IMR-90 (cell line): Measurements from ENCODE around the gene RPS10. TPM values are rescaled to one million over a fixed set of nuclear protein-coding genes. Genes with fewer than 3 reads are reported as not detected.

ENCODE experiments used
- ATAC-seq: fragments of 200-7000 bp; cut with Tn5 transposase; 2 replicates; pipeline ENCODE4 v1.9.1; 2020; ENCODE audit warnings: low read depth, mild to moderate bottlenecking, moderate library complexity
- BruUV-seq: library from RNA; stranded (reverse); fragments of 400-500 nt; replicated peaks from 2 replicates; lab custom pipeline; 2021; lab: Mats Ljungman, UMichigan
- CTCF ChIA-PET: fragments of 300-600 bp; formaldehyde crosslinking; extraction: SDS; loops from one replicate; lab custom pipeline; 2021; ENCODE audit warnings: antibody characterized with exemption; lab: Yijun Ruan, JAX
- POLR2A ChIA-PET: fragments of 300-600 bp; sonication (Branson Sonifier 250); formaldehyde crosslinking; loops from one replicate; lab custom pipeline; 2022; ENCODE audit warnings: antibody characterized with exemption; ENCODE audit not compliant: unreplicated experiment; lab: Charles Lee
- DNase-seq: peaks from one replicate; pipeline ENCODE4 v3.0.0; 2013
- H2AFZ ChIP-seq: replicated peaks from 2 replicates; pipeline ENCODE3; 2013; ENCODE audit warnings: low read length, mild to moderate bottlenecking; ENCODE audit not compliant: poor library complexity
- H2AK5ac ChIP-seq: 2 replicates; pipeline ENCODE4 v1.6.1; 2013; ENCODE audit warnings: low read depth, low read length, inconsistent platforms
- H2AK9ac ChIP-seq: replicated peaks from 2 replicates; pipeline ENCODE3; 2013; ENCODE audit warnings: mild to moderate bottlenecking, low read depth, low read length, moderate library complexity; ENCODE audit not compliant: poor library complexity
- H2BK120ac ChIP-seq: 2 replicates; pipeline ENCODE4 v1.6.1; 2013; ENCODE audit warnings: low read depth, low read length, inconsistent platforms
- H2BK15ac ChIP-seq: 3 replicates; pipeline ENCODE4 v1.6.1; 2013; ENCODE audit warnings: low read depth, low read length, inconsistent platforms
- H2BK20ac ChIP-seq: 2 replicates; pipeline ENCODE4 v1.6.1; 2013; ENCODE audit warnings: low read depth, mild to moderate bottlenecking, inconsistent platforms, low read length, moderate library complexity
- H2BK5ac ChIP-seq: 2 replicates; pipeline ENCODE4 v1.6.1; 2013; ENCODE audit warnings: mild to moderate bottlenecking, low read depth, low read length, inconsistent platforms; ENCODE audit not compliant: poor library complexity, severe bottlenecking
- H3K14ac ChIP-seq: replicated peaks from 2 replicates; pipeline ENCODE4 v1.6.1; 2013; ENCODE audit warnings: low read depth, low read length, inconsistent platforms
- H3K18ac ChIP-seq: 2 replicates; pipeline ENCODE4 v1.6.1; 2013; ENCODE audit warnings: low read depth, low read length, control low read depth
- H3K23ac ChIP-seq: 2 replicates; pipeline ENCODE4 v1.6.1; 2013; ENCODE audit warnings: low read depth, low read length, inconsistent platforms
- H3K27ac ChIP-seq: 2 replicates; pipeline ENCODE4 v1.5.1; 2013; ENCODE audit warnings: mild to moderate bottlenecking, control low read depth, low read length; ENCODE audit not compliant: insufficient read depth
- H3K27me3 ChIP-seq: 2 replicates; pipeline ENCODE4 v1.6.1; 2013; ENCODE audit warnings: low read length; ENCODE audit not compliant: control insufficient read depth, insufficient read depth
- H3K36me3 ChIP-seq: 2 replicates; pipeline ENCODE4 v1.6.1; 2013; ENCODE audit warnings: low read length, mixed read lengths; ENCODE audit not compliant: control insufficient read depth, insufficient read depth
- H3K4ac ChIP-seq: 2 replicates; pipeline ENCODE4 v1.6.1; 2013; ENCODE audit warnings: low read depth, low read length, inconsistent platforms
- H3K4me1 ChIP-seq: 2 replicates; pipeline ENCODE4 v1.6.1; 2013; ENCODE audit warnings: low read length, mixed read lengths; ENCODE audit not compliant: control insufficient read depth, insufficient read depth
- H3K4me2 ChIP-seq: 2 replicates; pipeline ENCODE4 v1.6.1; 2013; ENCODE audit warnings: low read depth, mild to moderate bottlenecking, control low read depth, low read length, moderate library complexity
- H3K4me3 ChIP-seq: 2 replicates; pipeline ENCODE4 v1.5.1; 2013; ENCODE audit warnings: low read depth, mild to moderate bottlenecking, control low read depth, low read length, moderate library complexity; ENCODE audit not compliant: insufficient read depth
- H3K56ac ChIP-seq: 2 replicates; pipeline ENCODE4 v1.6.1; 2013; ENCODE audit warnings: low read length, inconsistent platforms; ENCODE audit not compliant: insufficient read depth; ENCODE audit errors: extremely low read depth
- H3K79me1 ChIP-seq, 2 experiments: 2 replicates each; pipeline ENCODE4 v1.6.1; 2013; ENCODE audit warnings: low read length in 2 of 2, inconsistent platforms in 1 of 2, low read depth in 1 of 2
- H3K9ac ChIP-seq: 2 replicates; pipeline ENCODE4 v1.6.1; 2013; ENCODE audit warnings: low read depth, low read length, control low read depth
- H3K9me1 ChIP-seq: 2 replicates; pipeline ENCODE4 v1.6.1; 2013; ENCODE audit warnings: low read length, inconsistent platforms; ENCODE audit not compliant: insufficient read depth
- H3K9me3 ChIP-seq: 2 replicates; pipeline ENCODE4 v1.6.1; 2013; ENCODE audit warnings: low read length; ENCODE audit not compliant: control insufficient read depth, insufficient read depth
- H4K20me1 ChIP-seq: 2 replicates; pipeline ENCODE4 v1.6.1; 2013; ENCODE audit warnings: low read length, inconsistent platforms; ENCODE audit not compliant: insufficient read depth
- H4K5ac ChIP-seq: 2 replicates; pipeline ENCODE4 v1.6.1; 2013; ENCODE audit warnings: mild to moderate bottlenecking, low read depth, low read length, control low read depth
- H4K8ac ChIP-seq, 2 experiments: 2 replicates each; pipeline ENCODE4 v1.6.1; 2013; ENCODE audit warnings: low read depth in 2 of 2, low read length in 2 of 2, control low read depth in 1 of 2, inconsistent platforms in 1 of 2
- H4K91ac ChIP-seq: 2 replicates; pipeline ENCODE4 v1.6.1; 2013; ENCODE audit warnings: low read depth, low read length, inconsistent platforms; ENCODE audit not compliant: insufficient read depth
- BHLHE40 ChIP-seq: fragments of 150-350 bp; IDR thresholded peaks from 2 replicates; pipeline ENCODE4 v1.6.1; 2016; ENCODE audit warnings: mild to moderate bottlenecking, low read depth, low read length
- CEBPB ChIP-seq: IDR thresholded peaks from 2 replicates; pipeline ENCODE4 v1.6.1; 2012; ENCODE audit warnings: low read depth, low read length, improper control_type of control experiment
- CHD1 ChIP-seq: IDR thresholded peaks from 2 replicates; pipeline ENCODE4 v1.6.1; 2012; ENCODE audit warnings: low read depth, low read length, improper control_type of control experiment
- FOS ChIP-seq: fragments of 150-350 bp; IDR thresholded peaks from 2 replicates; pipeline ENCODE4 v1.6.1; 2016; ENCODE audit warnings: low read depth, low read length
- MAZ ChIP-seq: IDR thresholded peaks from 2 replicates; pipeline ENCODE4 v1.6.1; 2012; ENCODE audit warnings: low read depth, mild to moderate bottlenecking, low read length, improper control_type of control experiment, moderate library complexity, borderline replicate concordance
- NFE2L2 ChIP-seq: fragments of 150-350 bp; IDR thresholded peaks from 2 replicates; pipeline ENCODE4 v1.6.1; 2016; ENCODE audit warnings: low read depth, mild to moderate bottlenecking, low read length
- POLR2A ChIP-seq: IDR thresholded peaks from 2 replicates; pipeline ENCODE4 v1.6.1; 2012; ENCODE audit warnings: mild to moderate bottlenecking, low read depth, low read length
- RAD21 ChIP-seq: IDR thresholded peaks from 2 replicates; pipeline ENCODE4 v1.6.1; 2012; ENCODE audit warnings: low read length, improper control_type of control experiment
- RCOR1 ChIP-seq: IDR thresholded peaks from 2 replicates; pipeline ENCODE4 v1.6.1; 2012; ENCODE audit warnings: mild to moderate bottlenecking, low read length, improper control_type of control experiment; ENCODE audit not compliant: insufficient replicate concordance
- SMC3 ChIP-seq: fragments of 150-350 bp; IDR thresholded peaks from 2 replicates; pipeline ENCODE4 v1.6.1; 2016; ENCODE audit warnings: low read depth, mild to moderate bottlenecking, antibody characterized with exemption, low read length, moderate library complexity
- WGBS, 2 experiments: methylation state at CpG; one replicate each; pipeline versions ENCODE4 v1.1.5 to v1.1.7; 2013; ENCODE audit warnings: missing lambda C conversion rate in 2 of 2; ENCODE audit not compliant: insufficient read length in 1 of 2; ENCODE audit errors: extremely low coverage in 2 of 2; 5-methylcytosine and 5-hydroxymethylcytosine counted together
- dilution Hi-C: fragments of 300-500 bp; cut with HindIII; formaldehyde crosslinking; loops from one replicate; pipeline ENCODE4 v1.14.3; 2018; ENCODE audit warnings: low sequenced_read_pairs; ENCODE audit not compliant: unreplicated experiment
- in situ Hi-C: fragments of 300-500 bp; cut with MboI; formaldehyde crosslinking; loops from 3 replicates; pipeline ENCODE4 v1.14.3; 2019; ENCODE audit warnings: low sequenced_read_pairs, inconsistent platforms, mixed read lengths
- intact Hi-C: fragments of 100-400 bp; cut with micrococcal nuclease; formaldehyde crosslinking; loops from 2 replicates; pipeline ENCODE4 v1.10.0; 2022
- polyA plus RNA-seq, 3 experiments: library from polyadenylated mRNA; depleted of rRNA; stranded (reverse); fragments of >200 nt; gene quantifications; 2 replicates each; pipeline ENCODE4 v1.2.3, GENCODE V29; 2012; ENCODE audit warnings: low replicate concordance in 1 of 3
- total RNA-seq: library from RNA; depleted of rRNA; stranded (reverse); fragments of >200 nt; gene quantifications from 2 replicates; pipeline ENCODE4 v1.2.3, GENCODE V29; 2012
- TF ChIP-seq, protein P1 (sequence below): fragments of 150-350 bp; IDR thresholded peaks from 2 replicates; pipeline ENCODE4 v1.6.1; 2017; ENCODE audit warnings: mild to moderate bottlenecking, antibody characterized with exemption, low read length, low read depth
- TF ChIP-seq, protein P2 (sequence below): fragments of 150-350 bp; IDR thresholded peaks from 2 replicates; pipeline ENCODE4 v1.6.1; 2016; ENCODE audit warnings: low read depth, mild to moderate bottlenecking, low read length, moderate library complexity, borderline replicate concordance
- TF ChIP-seq, protein P3 (sequence below): conservative IDR thresholded peaks from 2 replicates; pipeline ENCODE4 v1.5.1; 2012; ENCODE audit warnings: mild to moderate bottlenecking, low read depth, low read length, improper control_type of control experiment

The RPS10 gene
- total and polyA plus RNA-seq, 2 of the 4 experiments (the other 2 are of a cell fraction) = 5,462 to 5,584 TPM

DNA sequence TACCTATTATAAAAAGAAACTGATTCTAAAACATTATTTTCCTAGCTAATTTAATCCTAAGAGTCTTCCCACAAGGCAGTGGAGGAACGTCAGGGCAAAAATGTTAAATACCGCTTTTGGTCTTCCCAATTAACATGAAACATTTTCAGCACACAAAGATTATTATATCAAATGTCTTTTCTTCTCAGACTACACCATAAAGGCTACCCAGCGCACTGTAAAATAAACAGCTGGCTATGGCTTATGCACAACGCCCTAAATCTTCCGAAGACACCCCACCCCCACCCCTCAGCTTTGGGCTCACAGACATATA lies 34.4 kb downstream of the RPS10 start:
- Histone ChIP-seq H3K4me2 (peak overlapping the region; percentile 84), H4K8ac (peak overlapping the region; percentile 61 to 78; a peak in 2 of 4 replicates), H3K56ac (peak overlapping the region; percentile 28), H4K5ac (no peak overlapping the region; the same call in 1 of the 2 replicates), H3K36me3 (no peaks in the 10 kb centered on the region), H3K4me3 (peak overlapping the region; percentile 93), H3K27me3 (no peaks in the 10 kb centered on the region), H2BK5ac (peak overlapping the region; percentile 89), H2AFZ (peak overlapping the region; percentile 96), H4K91ac (peak overlapping the region; percentile 91; the same call in 1 of the 2 replicates), H3K4ac (peak overlapping the region; percentile 91), H3K23ac (peak overlapping the region; percentile 50), H3K14ac (peak overlapping the region; percentile 72), H3K79me1 (peaks cover 10 to 44% of the 10 kb centered on the region in 2 experiments), H3K9ac (peak overlapping the region; percentile 90), H3K27ac (peak overlapping the region; percentile 94), H3K4me1 (peaks cover 2% of the 10 kb centered on the region; the same call in 1 of the 2 replicates), H3K18ac (peak overlapping the region; percentile 24; the same call in 1 of the 2 replicates), H3K9me1 (peaks cover 9% of the 10 kb centered on the region), H2AK9ac (peak overlapping the region; percentile 92), H2AK5ac (peak overlapping the region; percentile 20; the same call in 1 of the 2 replicates), H4K20me1 (peaks cover 30% of the 10 kb centered on the region), H2BK120ac (peak overlapping the region; percentile 51; the same call in 1 of the 2 replicates), H2BK20ac (no peak overlapping the region), H3K9me3 (no peaks in the 10 kb centered on the region), H2BK15ac (no peak overlapping the region)
- CTCF ChIA-PET = no interaction called here
- TF ChIP-seq, protein P1, sequence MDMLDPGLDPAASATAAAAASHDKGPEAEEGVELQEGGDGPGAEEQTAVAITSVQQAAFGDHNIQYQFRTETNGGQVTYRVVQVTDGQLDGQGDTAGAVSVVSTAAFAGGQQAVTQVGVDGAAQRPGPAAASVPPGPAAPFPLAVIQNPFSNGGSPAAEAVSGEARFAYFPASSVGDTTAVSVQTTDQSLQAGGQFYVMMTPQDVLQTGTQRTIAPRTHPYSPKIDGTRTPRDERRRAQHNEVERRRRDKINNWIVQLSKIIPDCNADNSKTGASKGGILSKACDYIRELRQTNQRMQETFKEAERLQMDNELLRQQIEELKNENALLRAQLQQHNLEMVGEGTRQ = no peak
- TF ChIP-seq, protein P2, sequence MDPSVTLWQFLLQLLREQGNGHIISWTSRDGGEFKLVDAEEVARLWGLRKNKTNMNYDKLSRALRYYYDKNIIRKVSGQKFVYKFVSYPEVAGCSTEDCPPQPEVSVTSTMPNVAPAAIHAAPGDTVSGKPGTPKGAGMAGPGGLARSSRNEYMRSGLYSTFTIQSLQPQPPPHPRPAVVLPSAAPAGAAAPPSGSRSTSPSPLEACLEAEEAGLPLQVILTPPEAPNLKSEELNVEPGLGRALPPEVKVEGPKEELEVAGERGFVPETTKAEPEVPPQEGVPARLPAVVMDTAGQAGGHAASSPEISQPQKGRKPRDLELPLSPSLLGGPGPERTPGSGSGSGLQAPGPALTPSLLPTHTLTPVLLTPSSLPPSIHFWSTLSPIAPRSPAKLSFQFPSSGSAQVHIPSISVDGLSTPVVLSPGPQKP = no peak
- no peak for TF ChIP-seq CHD1
- no peak for TF ChIP-seq RCOR1
- no peak for TF ChIP-seq CEBPB
- no peak for TF ChIP-seq BHLHE40
- TF ChIP-seq, protein P3, sequence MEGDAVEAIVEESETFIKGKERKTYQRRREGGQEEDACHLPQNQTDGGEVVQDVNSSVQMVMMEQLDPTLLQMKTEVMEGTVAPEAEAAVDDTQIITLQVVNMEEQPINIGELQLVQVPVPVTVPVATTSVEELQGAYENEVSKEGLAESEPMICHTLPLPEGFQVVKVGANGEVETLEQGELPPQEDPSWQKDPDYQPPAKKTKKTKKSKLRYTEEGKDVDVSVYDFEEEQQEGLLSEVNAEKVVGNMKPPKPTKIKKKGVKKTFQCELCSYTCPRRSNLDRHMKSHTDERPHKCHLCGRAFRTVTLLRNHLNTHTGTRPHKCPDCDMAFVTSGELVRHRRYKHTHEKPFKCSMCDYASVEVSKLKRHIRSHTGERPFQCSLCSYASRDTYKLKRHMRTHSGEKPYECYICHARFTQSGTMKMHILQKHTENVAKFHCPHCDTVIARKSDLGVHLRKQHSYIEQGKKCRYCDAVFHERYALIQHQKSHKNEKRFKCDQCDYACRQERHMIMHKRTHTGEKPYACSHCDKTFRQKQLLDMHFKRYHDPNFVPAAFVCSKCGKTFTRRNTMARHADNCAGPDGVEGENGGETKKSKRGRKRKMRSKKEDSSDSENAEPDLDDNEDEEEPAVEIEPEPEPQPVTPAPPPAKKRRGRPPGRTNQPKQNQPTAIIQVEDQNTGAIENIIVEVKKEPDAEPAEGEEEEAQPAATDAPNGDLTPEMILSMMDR = no peak
- no peak for TF ChIP-seq POLR2A
- no peak for TF ChIP-seq FOS
- TF ChIP-seq RAD21 = no peak
- TF ChIP-seq NFE2L2 = no peak
- TF ChIP-seq SMC3 = no peak
- no peak for TF ChIP-seq MAZ
- no TSS peak for BruUV-seq
- peak; percentile 4 for ATAC-seq
- WGBS, 2 experiments = 0% methylated on average over 3 of the region's 5 CpGs; no CpG with 5 or more reads in 1 of the 2 experiments
- POLR2A ChIA-PET = no interaction called here
- in situ Hi-C loops = no loop called here
- no peak for DNase-seq
- intact Hi-C loops = loop anchor here (1.0 to 5.0 kb wide), 3 partner anchors 84 to 195 kb away; partner anchors contain the start of gene SMIM29
- dilution Hi-C loops = no loop called here
